ENCODE measurements around the gene FRMD6. TPM values are rescaled to one million over a fixed set of nuclear protein-coding genes. Genes with fewer than 3 reads are reported as not detected.

FRMD6 gene
- 40.7 TPM for total RNA-seq (2021; ENCODE audit: unreplicated experiment)
- 36.3 TPM for polyA plus RNA-seq (2012; ENCODE audit: insufficient read length)
- percentile 71 among the genes with signal in this experiment for Bru-seq, nascent RNA
- BruChase-seq, experiment 1, labeled RNA remaining after a 2-hour chase, result percentile 64 among the genes with signal in this experiment
- BruChase-seq, experiment 2, labeled RNA remaining after a 6-hour chase, result percentile 53 among the genes with signal in this experiment
- long read RNA-seq, full-length matches to known transcripts, result 50 of 101 reads
- long read RNA-seq, partial matches to known transcripts, result 7 of 101 reads
- long read RNA-seq, other reads (novel, unspliced or antisense), result 44 of 101 reads

GRCh38 chr14:51651388-51652167, at the start of gene FRMD6:
FRMD6 (plus strand) TSS chr14:51651910; CDS start chr14:51689837, 37,927 bp downstream.
- TF ChIP-seq SIN3A (IDR thresholded peaks at IDR 0.05; ENCODE audit: borderline replicate concordance, insufficient read depth, low read depth, low read length), result no peak; the same call in 1 of the 2 replicates
- TF ChIP-seq, protein P1, sequence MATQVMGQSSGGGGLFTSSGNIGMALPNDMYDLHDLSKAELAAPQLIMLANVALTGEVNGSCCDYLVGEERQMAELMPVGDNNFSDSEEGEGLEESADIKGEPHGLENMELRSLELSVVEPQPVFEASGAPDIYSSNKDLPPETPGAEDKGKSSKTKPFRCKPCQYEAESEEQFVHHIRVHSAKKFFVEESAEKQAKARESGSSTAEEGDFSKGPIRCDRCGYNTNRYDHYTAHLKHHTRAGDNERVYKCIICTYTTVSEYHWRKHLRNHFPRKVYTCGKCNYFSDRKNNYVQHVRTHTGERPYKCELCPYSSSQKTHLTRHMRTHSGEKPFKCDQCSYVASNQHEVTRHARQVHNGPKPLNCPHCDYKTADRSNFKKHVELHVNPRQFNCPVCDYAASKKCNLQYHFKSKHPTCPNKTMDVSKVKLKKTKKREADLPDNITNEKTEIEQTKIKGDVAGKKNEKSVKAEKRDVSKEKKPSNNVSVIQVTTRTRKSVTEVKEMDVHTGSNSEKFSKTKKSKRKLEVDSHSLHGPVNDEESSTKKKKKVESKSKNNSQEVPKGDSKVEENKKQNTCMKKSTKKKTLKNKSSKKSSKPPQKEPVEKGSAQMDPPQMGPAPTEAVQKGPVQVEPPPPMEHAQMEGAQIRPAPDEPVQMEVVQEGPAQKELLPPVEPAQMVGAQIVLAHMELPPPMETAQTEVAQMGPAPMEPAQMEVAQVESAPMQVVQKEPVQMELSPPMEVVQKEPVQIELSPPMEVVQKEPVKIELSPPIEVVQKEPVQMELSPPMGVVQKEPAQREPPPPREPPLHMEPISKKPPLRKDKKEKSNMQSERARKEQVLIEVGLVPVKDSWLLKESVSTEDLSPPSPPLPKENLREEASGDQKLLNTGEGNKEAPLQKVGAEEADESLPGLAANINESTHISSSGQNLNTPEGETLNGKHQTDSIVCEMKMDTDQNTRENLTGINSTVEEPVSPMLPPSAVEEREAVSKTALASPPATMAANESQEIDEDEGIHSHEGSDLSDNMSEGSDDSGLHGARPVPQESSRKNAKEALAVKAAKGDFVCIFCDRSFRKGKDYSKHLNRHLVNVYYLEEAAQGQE (IDR thresholded peaks at IDR 0.05; ENCODE audit: insufficient read depth in 1 of 2, low read depth in 2 of 2, low read length in 1 of 2), result no peak
- no peak; the same call in 1 of the 2 replicates for TF ChIP-seq POLR2AphosphoS5 (IDR thresholded peaks at IDR 0.05; ENCODE audit: low read depth, low read length)
- no peak for TF ChIP-seq TCF7L2 (IDR thresholded peaks at IDR 0.05; ENCODE audit: low read depth, low read length)
- peak; percentile 81 for TF ChIP-seq CTCF (IDR thresholded peaks at IDR 0.05)
- peak; percentile 88 for ATAC-seq
- DNase-seq (ENCODE audit: low read depth, low spot score), result no peak
- H3K27me3 ChIP-seq (ENCODE audit: control insufficient read depth, insufficient read depth, low read length), result no peaks in the 10 kb centered on the region
- in situ Hi-C loops (cut with HindIII; ENCODE audit: low pct_unique_long_range_greater_than_20kb, low sequenced_read_pairs), result no loop called here
- no peaks in the 10 kb centered on the region for H3K9me3 ChIP-seq (ENCODE audit: control insufficient read depth, insufficient read depth, low read depth, low read length)
- peaks cover 14% of the 10 kb centered on the region for H3K4me1 ChIP-seq (ENCODE audit: control insufficient read depth, insufficient read depth, low read length)
- H3K4me3 ChIP-seq (ENCODE audit: low read depth in 2 of 2, low read length in 2 of 2), result peak within 1 kb of the TSS; percentile 71 to 82
- no TSS peak for BruUV-seq (replicated peaks)
- H3K36me3 ChIP-seq (ENCODE audit: control insufficient read depth, insufficient read depth, low read length), result no peaks in the 10 kb centered on the region; the same call in 1 of the 2 replicates
- H3K27ac ChIP-seq (ENCODE audit: low read length), result peak within 1 kb of the TSS; percentile 88
- intact Hi-C loops (cut with micrococcal nuclease; ENCODE audit: unreplicated experiment), result loop anchor here (2.0 to 10.0 kb wide), 3 partner anchors 119 to 367 kb away; no protein-coding TSS in a partner anchor
- ChIA-PET POLR2A (interaction anchor here (0.6 kb wide), 1 partner anchor 225 kb away, joined by 10 read pairs; no protein-coding TSS in a partner anchor), CTCF (interaction anchor here (0.6 kb wide), 3 partner anchors 36 to 611 kb away, joined by 4 to 6 read pairs (median 5); no protein-coding TSS in a partner anchor)

- TF ChIP-seq CTCF (IDR thresholded peaks at IDR 0.05), result no peak
- no peak for TF ChIP-seq SIN3A (IDR thresholded peaks at IDR 0.05; ENCODE audit: borderline replicate concordance, insufficient read depth, low read depth, low read length)
- TF ChIP-seq, protein P1 (IDR thresholded peaks at IDR 0.05; ENCODE audit: insufficient read depth in 1 of 2, low read depth in 2 of 2, low read length in 1 of 2), result no peak
- no peak for TF ChIP-seq TCF7L2 (IDR thresholded peaks at IDR 0.05; ENCODE audit: low read depth, low read length)
- no peak for TF ChIP-seq POLR2AphosphoS5 (IDR thresholded peaks at IDR 0.05; ENCODE audit: low read depth, low read length)
- no peaks in the 10 kb centered on the region for H3K9me3 ChIP-seq (ENCODE audit: control insufficient read depth, insufficient read depth, low read depth, low read length)
- no peaks in the 10 kb centered on the region for H3K36me3 ChIP-seq (ENCODE audit: control insufficient read depth, insufficient read depth, low read length)
- DNase-seq (ENCODE audit: low read depth, low spot score) (no peak), ATAC-seq (no peak)
- no peaks in the 10 kb centered on the region for H3K4me1 ChIP-seq (ENCODE audit: control insufficient read depth, insufficient read depth, low read length)
- H3K27me3 ChIP-seq (ENCODE audit: control insufficient read depth, insufficient read depth, low read length), result no peaks in the 10 kb centered on the region
- no peak overlapping the region for H3K4me3 ChIP-seq (ENCODE audit: low read depth in 2 of 2, low read length in 2 of 2)
- BruUV-seq (replicated peaks), result no TSS peak
- CTCF ChIA-PET, result no interaction called here
- intact Hi-C loops (cut with micrococcal nuclease; ENCODE audit: unreplicated experiment), result no loop called here
- no peak overlapping the region for H3K27ac ChIP-seq (ENCODE audit: low read length)
- in situ Hi-C loops (cut with HindIII; ENCODE audit: low pct_unique_long_range_greater_than_20kb, low sequenced_read_pairs), result no loop called here
- POLR2A ChIA-PET, result no interaction called here
Measured at GRCh38 chr14:51602310-51602709, 49.4 kb upstream of the FRMD6 start.

All from Panc1 (cell line).